ENCODE data around the gene GAN. TPM values are rescaled to one million over a fixed set of nuclear protein-coding genes. Genes with fewer than 3 reads are reported as not detected.

GAN gene
- total and polyA plus RNA-seq, 2 of the 4 experiments (the other 2 are of a cell fraction), result 1.1 to 5.7 TPM

DNA sequence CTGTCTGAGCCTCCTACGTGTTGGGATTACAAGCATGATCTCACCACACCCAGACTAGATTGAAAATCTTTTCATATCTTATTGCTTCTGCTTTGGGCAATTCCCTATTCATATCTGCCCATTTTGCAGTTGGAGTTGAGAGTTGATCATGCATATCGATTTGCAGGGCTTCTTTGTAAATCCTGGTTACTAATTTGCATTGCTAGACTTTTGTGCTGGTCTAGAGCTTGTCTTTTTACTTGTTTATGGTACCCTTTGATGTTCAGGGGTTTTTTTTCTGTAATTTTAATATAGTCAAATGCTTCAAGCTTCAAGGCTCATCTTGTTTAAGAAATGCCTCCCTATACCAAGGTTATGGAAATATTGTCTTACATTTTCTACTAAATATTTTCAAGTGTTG, 106.4 kb downstream of the GAN start:
- intact Hi-C loops (cut with micrococcal nuclease) (no loop called here), dilution Hi-C loops (cut with HindIII; ENCODE audit: low sequenced_read_pairs, unreplicated experiment) (no loop called here)
- no peak overlapping the region for H4K91ac ChIP-seq (ENCODE audit: insufficient read depth, low read depth, low read length)

More for the DNA sequence above, 106.4 kb downstream of the GAN start:
- H3K18ac ChIP-seq (ENCODE audit: low read depth, low read length), result no peak overlapping the region
- no peaks in the 10 kb centered on the region for H3K4me1 ChIP-seq (ENCODE audit: control insufficient read depth, insufficient read depth, low read length)
- no peak overlapping the region for H3K56ac ChIP-seq (ENCODE audit: extremely low read depth, insufficient read depth, low read length)
- H3K9me3 ChIP-seq (ENCODE audit: control insufficient read depth, insufficient read depth, low read length), result peaks cover 3% of the 10 kb centered on the region; the same call in 1 of the 2 replicates
- no peak for TF ChIP-seq BHLHE40 (IDR thresholded peaks at IDR 0.05; ENCODE audit: low read depth, low read length)
- no peak overlapping the region for H3K4me3 ChIP-seq (ENCODE audit: insufficient read depth, low read depth, low read length)
- no TSS peak for BruUV-seq (replicated peaks)
- in situ Hi-C loops (cut with MboI; ENCODE audit: low sequenced_read_pairs), result no loop called here
- no peak overlapping the region for H4K5ac ChIP-seq (ENCODE audit: low read depth, low read length)
- no peak overlapping the region for H2BK120ac ChIP-seq (ENCODE audit: low read depth, low read length)
- H4K8ac ChIP-seq (ENCODE audit: low read depth in 2 of 2, low read length in 2 of 2), result no peak overlapping the region
- no peak overlapping the region for H2AK9ac ChIP-seq (replicated peaks; ENCODE audit: low read depth, low read length, poor library complexity)
- no peak overlapping the region for H3K9ac ChIP-seq (ENCODE audit: low read depth, low read length)
- ATAC-seq (ENCODE audit: low read depth), result no peak
- ChIA-PET POLR2A (ENCODE audit: unreplicated experiment) (no interaction called here), CTCF (no interaction called here)
- H3K36me3 ChIP-seq (ENCODE audit: control insufficient read depth, insufficient read depth, low read length), result no peaks in the 10 kb centered on the region
- no peak overlapping the region for H2BK5ac ChIP-seq (ENCODE audit: low read depth, low read length, poor library complexity, severe bottlenecking)
- DNase-seq, result no peak
- no peaks in the 10 kb centered on the region for H3K79me1 ChIP-seq (ENCODE audit: low read depth in 1 of 2, low read length in 2 of 2)
- no peak overlapping the region for H2BK20ac ChIP-seq (ENCODE audit: low read depth, low read length)
- H3K27ac ChIP-seq (ENCODE audit: insufficient read depth, low read length), result no peak overlapping the region
- H3K23ac ChIP-seq (ENCODE audit: low read depth, low read length), result no peak overlapping the region
- no peak overlapping the region for H3K4me2 ChIP-seq (ENCODE audit: low read depth, low read length)
- WGBS, 2 experiments (ENCODE audit: extremely low coverage in 2 of 2, insufficient read length in 1 of 2), result no CpG with 5 or more reads among the region's 2 CpGs
- no peaks in the 10 kb centered on the region for H4K20me1 ChIP-seq (ENCODE audit: insufficient read depth, low read length)
- no peak overlapping the region for H2BK15ac ChIP-seq (ENCODE audit: low read depth, low read length)
- H2AFZ ChIP-seq (replicated peaks; ENCODE audit: low read length, poor library complexity), result no peak overlapping the region
- no peaks in the 10 kb centered on the region for H3K27me3 ChIP-seq (ENCODE audit: control insufficient read depth, insufficient read depth, low read length)
- H2AK5ac ChIP-seq (ENCODE audit: low read depth, low read length), result no peak overlapping the region
- H3K4ac ChIP-seq (ENCODE audit: low read depth, low read length), result no peak overlapping the region
- no peaks in the 10 kb centered on the region; the same call in 1 of the 2 replicates for H3K9me1 ChIP-seq (ENCODE audit: insufficient read depth, low read length)
- H3K14ac ChIP-seq (replicated peaks; ENCODE audit: low read depth, low read length), result no peak overlapping the region

Data from IMR-90 (cell line).